ENCODE results near the gene LHX8.
A peak's percentile ranks its signal among the peaks of the same experiment; 100 is the strongest.

The LHX8 gene

GRCh38 chr1:75115654-75116053 lies 18.5 kb upstream of the LHX8 start:
- DNase-seq (ENCODE audit: extremely low read depth, low read depth), result no peak
- TF ChIP-seq, protein P1, sequence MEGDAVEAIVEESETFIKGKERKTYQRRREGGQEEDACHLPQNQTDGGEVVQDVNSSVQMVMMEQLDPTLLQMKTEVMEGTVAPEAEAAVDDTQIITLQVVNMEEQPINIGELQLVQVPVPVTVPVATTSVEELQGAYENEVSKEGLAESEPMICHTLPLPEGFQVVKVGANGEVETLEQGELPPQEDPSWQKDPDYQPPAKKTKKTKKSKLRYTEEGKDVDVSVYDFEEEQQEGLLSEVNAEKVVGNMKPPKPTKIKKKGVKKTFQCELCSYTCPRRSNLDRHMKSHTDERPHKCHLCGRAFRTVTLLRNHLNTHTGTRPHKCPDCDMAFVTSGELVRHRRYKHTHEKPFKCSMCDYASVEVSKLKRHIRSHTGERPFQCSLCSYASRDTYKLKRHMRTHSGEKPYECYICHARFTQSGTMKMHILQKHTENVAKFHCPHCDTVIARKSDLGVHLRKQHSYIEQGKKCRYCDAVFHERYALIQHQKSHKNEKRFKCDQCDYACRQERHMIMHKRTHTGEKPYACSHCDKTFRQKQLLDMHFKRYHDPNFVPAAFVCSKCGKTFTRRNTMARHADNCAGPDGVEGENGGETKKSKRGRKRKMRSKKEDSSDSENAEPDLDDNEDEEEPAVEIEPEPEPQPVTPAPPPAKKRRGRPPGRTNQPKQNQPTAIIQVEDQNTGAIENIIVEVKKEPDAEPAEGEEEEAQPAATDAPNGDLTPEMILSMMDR (IDR thresholded peaks at IDR 0.05; ENCODE audit: low read depth, low read length), result no peak

DNA sequence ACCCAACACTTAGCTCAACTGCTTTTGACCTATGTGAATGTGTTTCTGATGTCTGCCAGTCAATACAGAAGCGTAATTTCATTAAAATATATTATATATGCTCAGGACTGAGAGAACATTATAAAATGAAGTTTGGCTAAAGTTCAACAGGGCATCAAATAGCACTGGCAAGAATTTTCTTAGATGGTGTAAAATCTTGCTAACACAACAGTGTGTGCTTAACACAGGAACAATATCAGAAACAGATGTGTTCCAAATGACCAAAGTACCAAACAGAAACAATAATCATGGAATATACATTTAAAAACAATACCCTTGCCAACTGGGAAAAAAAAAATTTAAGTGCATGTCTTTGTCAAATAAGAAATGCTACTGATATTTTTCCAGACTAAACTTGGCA lies 10.4 kb upstream of the LHX8 start:
- DNase-seq (ENCODE audit: extremely low read depth, low read depth), result no peak
- TF ChIP-seq, protein P1 (IDR thresholded peaks at IDR 0.05; ENCODE audit: low read depth, low read length), result no peak

GRCh38 chr1:75124510-75124909 lies 9.7 kb upstream of the LHX8 start:
- TF ChIP-seq, protein P1 (IDR thresholded peaks at IDR 0.05; ENCODE audit: low read depth, low read length), result peak; percentile 65
- DNase-seq (ENCODE audit: extremely low read depth, low read depth), result no peak

DNA sequence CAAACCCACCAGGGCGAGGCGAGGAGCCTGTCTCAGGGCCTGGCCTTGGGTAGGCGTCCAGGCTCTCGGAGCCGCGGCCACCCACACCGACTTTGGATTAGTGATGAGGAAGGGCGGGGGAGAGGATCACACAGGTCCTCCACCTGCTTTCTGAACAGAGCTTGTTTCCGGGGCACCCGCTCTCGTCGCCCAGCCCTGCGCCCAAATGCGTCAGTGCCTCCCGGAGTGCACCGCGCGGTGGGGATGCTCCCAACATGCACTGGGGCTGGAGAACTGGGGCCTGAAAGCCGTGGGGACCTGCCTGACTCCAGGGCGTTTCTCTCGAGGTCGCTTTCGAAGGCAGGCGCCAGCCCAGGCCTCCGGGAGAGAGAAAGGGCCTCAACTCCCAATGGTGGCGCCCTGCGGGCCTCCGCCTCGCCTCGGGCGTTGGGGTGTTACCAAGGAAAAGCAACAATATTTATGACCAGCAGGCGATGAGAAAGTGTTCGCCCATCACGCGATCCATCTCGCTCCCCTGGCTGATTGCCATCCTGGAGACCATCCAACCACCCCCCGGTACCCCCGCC lies 8.9 kb upstream of the LHX8 start:
- DNase-seq (ENCODE audit: extremely low read depth, low read depth), result no peak
- TF ChIP-seq, protein P1 (IDR thresholded peaks at IDR 0.05; ENCODE audit: low read depth, low read length), result no peak

GRCh38 chr1:75126611-75127101 lies 7.5 kb upstream of the LHX8 start:
- no peak for DNase-seq (ENCODE audit: extremely low read depth, low read depth)
- TF ChIP-seq, protein P1 (IDR thresholded peaks at IDR 0.05; ENCODE audit: low read depth, low read length), result no peak

- peak; percentile 78 for DNase-seq (ENCODE audit: extremely low read depth, low read depth)
- TF ChIP-seq, protein P1 (IDR thresholded peaks at IDR 0.05; ENCODE audit: low read depth, low read length), result peak; percentile 48
Observed at GRCh38 chr1:75127916-75128717, 6.1 kb upstream of the LHX8 start.

DNA sequence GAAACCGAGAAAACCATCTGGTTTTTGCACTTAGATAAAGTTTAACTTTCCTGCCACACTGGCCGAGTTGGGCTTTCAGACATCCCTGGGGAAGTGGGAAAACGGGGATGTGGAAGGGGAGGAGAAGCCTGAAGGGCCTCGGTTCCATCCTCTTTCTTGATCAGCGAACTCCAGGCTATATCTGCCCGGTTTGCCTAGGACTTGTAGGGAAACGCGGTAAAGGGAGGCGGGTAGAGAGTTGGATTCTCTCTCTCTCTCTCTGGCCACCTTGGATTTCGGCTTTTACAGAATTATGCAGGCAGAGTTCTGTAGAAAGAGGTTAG lies 4.6 kb upstream of the LHX8 start:
- TF ChIP-seq, protein P1 (IDR thresholded peaks at IDR 0.05; ENCODE audit: low read depth, low read length), result no peak
- DNase-seq (ENCODE audit: extremely low read depth, low read depth), result no peak
